ENCODE data around the gene EDN1. TPM values are rescaled to one million over a fixed set of nuclear protein-coding genes. Genes with fewer than 3 reads are reported as not detected.

The EDN1 gene
- total RNA-seq, result 63.0 and 107 TPM in 2 replicates

DNA sequence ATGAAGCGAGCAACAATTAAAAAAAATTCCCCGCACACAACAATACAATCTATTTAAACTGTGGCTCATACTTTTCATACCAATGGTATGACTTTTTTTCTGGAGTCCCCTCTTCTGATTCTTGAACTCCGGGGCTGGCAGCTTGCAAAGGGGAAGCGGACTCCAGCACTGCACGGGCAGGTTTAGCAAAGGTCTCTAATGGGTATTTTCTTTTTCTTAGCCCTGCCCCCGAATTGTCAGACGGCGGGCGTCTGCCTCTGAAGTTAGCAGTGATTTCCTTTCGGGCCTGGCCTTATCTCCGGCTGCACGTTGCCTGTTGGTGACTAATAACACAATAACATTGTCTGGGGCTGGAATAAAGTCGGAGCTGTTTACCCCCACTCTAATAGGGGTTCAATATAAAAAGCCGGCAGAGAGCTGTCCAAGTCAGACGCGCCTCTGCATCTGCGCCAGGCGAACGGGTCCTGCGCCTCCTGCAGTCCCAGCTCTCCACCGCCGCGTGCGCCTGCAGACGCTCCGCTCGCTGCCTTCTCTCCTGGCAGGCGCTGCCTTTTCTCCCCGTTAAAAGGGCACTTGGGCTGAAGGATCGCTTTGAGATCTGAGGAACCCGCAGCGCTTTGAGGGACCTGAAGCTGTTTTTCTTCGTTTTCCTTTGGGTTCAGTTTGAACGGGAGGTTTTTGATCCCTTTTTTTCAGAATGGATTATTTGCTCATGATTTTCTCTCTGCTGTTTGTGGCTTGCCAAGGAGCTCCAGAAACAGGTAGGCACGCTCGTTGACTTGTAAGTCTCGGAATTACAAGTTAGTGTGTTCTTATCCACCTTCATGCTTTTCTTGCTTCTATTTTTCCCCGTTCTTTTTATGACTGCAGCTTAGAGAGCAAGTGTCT is at the start of gene EDN1:
TSS of gene EDN1 (plus strand) at position 429 of the 888 bp plus-strand sequence. CDS start at position 698, 269 bp downstream.
- peak; percentile 96 to 99 for DNase-seq (ENCODE audit: low read depth in 2 of 2)

DNA sequence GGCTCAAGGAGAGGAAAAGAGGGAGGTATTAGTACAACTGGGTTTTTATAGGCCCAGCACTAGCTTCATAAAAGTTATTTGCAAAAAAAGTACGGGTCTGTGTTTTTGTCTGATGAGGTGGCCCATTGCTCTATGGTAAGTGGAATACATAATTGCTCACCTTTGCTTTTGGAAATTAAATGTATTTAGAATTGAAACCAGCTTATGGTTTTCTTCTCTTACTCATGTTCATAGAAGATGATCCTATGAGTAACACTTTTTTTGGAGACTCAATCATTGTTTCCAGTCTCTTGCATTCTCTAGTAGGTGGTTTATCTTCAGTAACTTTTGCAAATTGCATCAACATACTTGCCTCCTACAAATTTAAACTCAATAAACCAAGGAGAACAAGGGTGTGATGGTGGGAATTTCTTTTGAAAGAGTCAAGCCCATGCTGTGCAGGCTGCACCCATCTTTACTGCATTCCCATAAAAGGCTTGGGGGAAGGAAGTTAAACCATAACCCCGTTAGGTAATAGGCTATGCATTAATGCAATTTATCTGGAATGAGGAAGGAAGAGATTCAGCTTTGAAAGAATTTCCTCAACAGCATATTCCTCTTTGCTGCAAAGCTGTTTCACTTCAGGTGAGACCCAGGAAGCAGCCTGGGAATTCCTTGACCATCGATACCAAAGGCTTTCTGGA is 48.5 kb upstream of the EDN1 start:
- DNase-seq (ENCODE audit: low read depth in 2 of 2), result no peak

DNA sequence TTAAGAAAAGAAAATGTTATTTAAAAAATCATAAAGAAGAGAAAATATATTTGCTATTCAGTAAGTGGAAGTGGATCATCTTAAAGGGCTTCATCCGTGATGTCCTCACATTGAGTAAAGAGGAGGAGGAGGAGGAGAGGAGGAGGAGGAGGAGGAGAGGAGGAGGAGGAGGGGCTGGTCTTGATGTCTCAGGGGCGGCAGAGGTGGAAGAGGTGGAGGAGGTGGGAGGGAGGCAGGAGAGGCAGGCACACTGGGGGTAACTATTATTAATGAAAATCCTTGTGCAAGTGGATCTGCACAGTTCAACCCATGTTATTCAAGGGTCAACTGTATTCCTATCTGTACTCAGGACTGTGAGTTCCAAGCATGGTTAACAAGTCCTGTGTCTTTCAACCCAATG is 47.0 kb upstream of the EDN1 start:
- DNase-seq (ENCODE audit: low read depth in 2 of 2), result no peak

- no peak for DNase-seq (ENCODE audit: low read depth in 2 of 2)
Measured at GRCh38 chr6:12245360-12245759, 44.8 kb upstream of the EDN1 start.

DNA sequence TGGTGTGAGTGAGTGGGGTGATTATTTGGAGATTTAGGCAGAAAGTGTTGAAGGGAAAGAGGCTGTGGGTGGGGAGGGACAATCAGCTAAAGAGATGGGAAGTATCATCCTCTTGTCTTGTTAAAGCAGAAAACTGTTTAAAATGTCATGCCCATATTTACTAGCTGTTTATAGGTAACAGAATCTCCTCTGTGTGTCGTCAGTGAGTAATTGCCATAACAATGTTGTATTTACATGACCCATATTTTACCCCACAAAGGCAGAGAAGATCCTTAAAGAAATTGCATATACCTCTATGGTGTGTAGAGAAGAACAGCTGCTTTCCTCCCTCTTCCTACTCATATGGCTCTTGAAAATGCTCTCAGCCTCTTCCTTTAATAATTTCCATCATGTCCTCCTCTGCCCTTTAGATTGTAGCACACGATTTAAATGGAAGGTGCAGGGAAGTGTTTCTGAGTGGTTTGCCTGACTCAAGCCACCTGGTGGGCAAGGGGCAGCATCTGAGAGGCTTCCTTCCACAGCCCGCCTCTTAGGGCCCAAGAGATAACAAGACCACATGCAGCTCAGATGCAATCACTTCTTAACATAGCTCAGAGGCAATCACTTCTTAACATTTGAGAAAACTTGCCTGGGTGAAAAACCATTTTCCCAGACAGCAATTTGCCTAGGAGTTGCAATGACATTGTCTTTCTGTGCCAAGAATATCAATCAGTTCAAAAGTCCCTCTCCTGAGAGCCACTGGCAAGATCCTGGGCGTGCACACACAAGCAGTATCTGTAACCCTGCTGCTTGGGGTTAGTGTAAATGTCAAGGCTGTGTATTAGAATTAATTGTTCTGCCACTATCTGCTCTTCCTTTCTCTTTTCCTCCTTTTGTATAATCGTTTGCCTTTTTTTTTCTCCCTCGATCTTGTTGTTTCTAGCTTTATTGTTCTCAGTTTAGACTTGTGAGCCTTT is 44.1 kb upstream of the EDN1 start:
- peak in 1 of 2 donors; percentile 79 for DNase-seq (ENCODE audit: low read depth in 2 of 2)

DNA sequence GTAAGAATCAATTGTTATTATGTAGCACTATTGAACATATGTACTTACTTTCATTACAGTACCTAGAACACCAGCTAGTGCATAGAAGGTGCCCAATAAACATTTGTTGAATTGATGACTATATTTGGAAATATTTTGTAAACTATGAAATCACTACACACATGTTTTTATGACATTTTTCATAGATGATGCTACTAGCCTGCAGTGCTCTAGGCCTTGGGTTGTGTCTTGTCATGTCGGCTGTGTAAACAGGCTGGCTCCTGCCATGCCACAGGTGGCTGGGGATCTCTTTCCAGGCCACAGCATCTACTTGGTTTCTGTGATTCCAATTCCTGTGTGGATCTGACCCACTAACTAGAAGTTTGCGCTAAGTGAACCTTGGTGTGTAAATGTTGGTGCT is 43.3 kb upstream of the EDN1 start:
- DNase-seq (ENCODE audit: low read depth in 2 of 2), result no peak

- no peak for DNase-seq (ENCODE audit: low read depth in 2 of 2)
Measured at GRCh38 chr6:12249541-12250382, 40.4 kb upstream of the EDN1 start.

GRCh38 chr6:12250383-12250770 is 39.8 kb upstream of the EDN1 start:
- no peak for DNase-seq (ENCODE audit: low read depth in 2 of 2)

GRCh38 chr6:12254210-12254609 is 36.0 kb upstream of the EDN1 start:
- no peak for DNase-seq (ENCODE audit: low read depth in 2 of 2)

DNA sequence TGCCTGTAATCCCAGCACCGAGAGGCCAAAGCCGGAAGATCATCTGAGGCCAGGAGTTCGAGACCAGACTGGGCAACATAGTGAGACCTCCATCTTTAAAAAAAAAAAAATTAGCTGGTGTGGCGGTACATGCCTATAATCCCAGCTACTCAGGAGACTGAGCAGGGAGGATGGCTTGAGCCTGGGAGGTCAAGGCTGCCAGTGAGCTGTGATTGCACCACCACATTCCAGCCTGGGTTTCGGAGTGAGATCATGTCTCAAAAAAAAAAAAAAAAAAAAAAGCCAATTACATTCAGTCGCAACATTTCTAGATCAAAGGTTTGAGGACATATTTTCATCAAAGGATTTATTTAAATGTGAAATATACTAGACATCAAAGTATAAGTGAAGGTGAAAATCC is 32.0 kb upstream of the EDN1 start:
- no peak for DNase-seq (ENCODE audit: low read depth in 2 of 2)

DNA sequence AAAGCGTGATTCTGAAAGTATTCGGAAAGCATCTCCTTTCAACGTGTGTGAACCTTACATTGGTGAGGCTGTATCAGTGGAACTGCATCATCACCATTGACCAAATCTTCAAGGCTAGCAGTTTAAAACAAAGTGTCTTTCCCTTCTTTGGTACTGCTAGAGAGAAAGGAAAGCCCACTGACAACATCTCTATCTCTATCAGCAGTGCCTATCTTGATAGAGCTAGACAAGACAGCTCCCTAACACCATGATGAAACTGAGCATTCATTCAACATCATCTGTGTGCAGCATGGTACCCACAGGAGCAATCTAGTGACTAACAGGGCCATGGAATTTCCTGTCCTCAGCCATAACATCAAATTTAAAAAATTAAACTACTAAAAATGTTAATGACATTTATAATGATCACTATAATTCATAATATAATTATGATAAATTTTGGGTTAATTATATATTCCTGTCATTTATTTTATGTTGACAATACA is 31.5 kb upstream of the EDN1 start:
- no peak for DNase-seq (ENCODE audit: low read depth in 2 of 2)

- no peak for DNase-seq (ENCODE audit: low read depth in 2 of 2)
Measured at GRCh38 chr6:12260458-12261093, 29.6 kb upstream of the EDN1 start.

GRCh38 chr6:12261502-12261901 is 28.7 kb upstream of the EDN1 start:
- no peak for DNase-seq (ENCODE audit: low read depth in 2 of 2)

DNA sequence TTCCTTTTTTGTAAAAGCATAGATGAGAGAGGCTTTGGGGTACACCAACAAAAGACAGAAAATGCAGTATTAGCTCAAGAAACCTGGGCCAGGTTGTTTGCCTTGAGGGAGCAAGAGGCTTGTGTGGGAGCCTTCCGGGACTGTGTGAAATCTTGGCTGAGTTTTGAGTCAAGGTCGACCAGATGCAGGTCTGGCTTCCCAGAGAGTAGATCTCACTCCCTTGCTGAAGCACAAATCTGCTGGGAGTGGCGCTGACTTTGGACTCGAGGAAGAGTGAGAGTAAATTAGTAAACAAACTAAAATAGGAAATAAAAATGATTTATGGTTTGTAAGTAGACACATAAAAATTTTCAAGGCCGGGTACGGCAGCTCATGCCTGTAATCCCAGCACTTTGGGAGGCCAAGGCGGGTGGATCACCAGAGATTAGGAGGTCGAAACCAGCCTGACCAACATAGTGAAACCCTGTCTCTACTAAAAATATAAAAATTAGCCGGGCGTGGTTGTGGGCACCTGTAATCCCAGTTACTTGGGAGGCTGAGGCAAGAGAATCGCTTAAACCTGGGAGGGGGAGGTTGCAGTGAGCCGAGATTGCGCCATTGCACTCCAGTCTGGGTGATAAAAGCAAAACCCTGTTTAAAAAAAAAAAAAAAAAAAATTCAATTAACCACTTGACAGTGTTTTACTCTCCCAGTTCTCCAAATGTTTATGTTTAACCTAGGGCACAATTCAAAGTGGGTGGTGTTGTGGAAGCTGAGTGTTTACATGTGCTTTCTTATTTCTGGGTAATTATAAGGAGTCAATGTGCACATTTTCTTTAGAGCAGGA is 27.7 kb upstream of the EDN1 start:
- DNase-seq (ENCODE audit: low read depth in 2 of 2), result no peak

DNA sequence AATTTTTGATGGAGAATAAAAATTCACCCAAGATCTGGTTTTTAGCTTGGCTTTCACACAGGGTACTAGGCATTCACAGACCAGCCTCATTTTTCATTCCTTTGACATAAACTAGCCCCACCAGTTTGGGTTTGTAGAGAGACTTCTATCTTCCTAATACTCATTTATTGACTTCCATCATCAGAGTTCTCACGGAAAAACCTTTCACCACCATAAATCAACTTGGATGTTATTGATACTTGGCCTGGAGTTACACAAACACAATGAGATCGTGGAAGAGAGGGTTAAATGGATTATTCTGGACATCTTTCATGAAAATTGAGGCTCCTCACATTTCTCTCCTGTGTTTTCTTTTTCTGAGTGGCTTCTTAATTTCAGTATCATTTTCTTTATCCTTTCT is 26.8 kb upstream of the EDN1 start:
- DNase-seq (ENCODE audit: low read depth in 2 of 2), result no peak

DNA sequence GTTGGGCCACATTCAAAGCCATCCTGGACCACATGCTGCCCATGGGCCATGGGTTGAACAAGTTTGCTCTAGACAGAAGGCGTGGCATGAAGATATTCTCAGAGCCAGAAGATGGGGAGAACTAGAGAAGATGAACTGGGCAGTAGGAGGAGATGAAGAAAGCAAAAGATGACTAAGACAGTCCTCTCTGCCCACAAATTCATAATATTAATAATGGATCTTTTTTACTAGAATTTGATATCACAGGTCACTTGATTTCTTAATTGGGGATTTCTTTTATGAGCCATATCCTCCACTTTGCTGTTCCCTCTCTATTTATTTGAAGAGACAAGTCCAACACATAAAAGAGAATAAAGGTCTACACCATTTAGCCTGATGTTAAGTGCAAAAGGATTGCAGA is 25.5 kb upstream of the EDN1 start:
- DNase-seq (ENCODE audit: low read depth in 2 of 2), result no peak

DNA sequence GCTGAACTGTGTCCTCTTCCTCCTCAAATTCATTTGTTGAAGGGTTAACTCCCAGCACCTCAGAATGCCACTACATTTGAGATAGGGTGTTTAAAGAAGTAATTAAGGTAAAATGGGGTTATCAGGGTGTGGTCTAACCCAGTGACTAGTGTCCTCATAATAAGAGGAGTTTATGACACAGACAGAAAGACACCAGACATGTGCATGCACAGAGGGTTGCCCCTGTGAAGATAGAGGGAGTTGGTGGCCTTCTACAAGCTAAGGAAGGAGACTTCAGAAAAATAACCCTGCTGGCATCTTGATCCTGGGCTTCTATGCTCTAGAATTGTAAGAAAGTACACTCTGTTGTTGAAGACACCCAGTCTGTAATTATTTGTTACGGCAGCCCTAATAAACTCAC is 24.9 kb upstream of the EDN1 start:
- no peak for DNase-seq (ENCODE audit: low read depth in 2 of 2)

DNA sequence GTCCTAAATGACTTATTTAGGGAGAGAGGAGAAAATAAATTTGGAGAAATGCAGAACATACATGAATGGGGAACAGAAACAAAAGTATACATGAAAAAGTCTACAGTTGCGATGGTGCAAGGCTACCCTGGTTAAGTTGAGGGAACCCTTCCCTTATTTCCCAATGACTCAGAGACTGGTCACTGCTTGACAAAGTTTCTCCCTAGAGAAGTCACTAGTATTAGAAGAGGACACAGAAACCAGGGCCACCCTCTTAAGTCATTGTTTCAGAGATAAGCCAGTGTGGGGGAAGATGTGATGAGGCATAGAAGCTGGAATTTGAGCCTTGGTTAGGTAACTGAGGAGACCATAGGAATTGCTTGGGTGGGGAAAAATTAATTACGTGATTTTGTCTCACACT is 24.4 kb upstream of the EDN1 start:
- DNase-seq (ENCODE audit: low read depth in 2 of 2), result no peak

DNA sequence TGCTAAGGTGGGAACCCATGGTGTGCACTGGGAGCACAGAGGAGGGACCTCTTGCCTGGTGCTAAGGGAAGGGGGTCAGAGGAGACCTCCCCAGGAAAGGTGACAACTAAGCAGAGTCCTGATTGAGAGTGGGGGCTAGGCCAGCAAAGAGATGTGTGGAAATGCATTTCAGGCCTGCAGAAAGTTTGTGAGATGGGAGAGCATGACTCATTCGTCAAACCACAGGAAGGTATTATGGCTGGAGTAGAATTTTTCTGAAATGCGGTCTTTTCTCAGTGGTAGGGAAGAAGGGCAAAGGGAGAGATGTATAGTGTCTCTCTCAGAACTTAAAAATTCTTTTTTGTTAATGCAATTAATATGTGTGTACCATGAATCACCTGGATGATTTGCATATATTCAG is 23.6 kb upstream of the EDN1 start:
- no peak for DNase-seq (ENCODE audit: low read depth in 2 of 2)
